ACC112 (cell line): ENCODE data around the gene CHD3.
A peak's percentile ranks its signal among the peaks of the same experiment; 100 is the strongest.
"Not testable (repeated sequence)": the region's sequence is repeated elsewhere in the genome, so short reads cannot be mapped to it uniquely, and the experiment has no call there.

ENCODE experiments used
- H2AFZ ChIP-seq: fragments of 200-600 bp; sonication (generic); one replicate; pipeline ENCODE4 v1.6.0; 2017; ENCODE audit warnings: antibody characterized with exemption, low read length; ENCODE audit not compliant: unreplicated experiment
- H3K27ac ChIP-seq: fragments of 200-600 bp; sonication (generic); 2 replicates; pipeline ENCODE4 v1.5.1; 2014; ENCODE audit warnings: low read depth, mild to moderate bottlenecking, antibody characterized with exemption, low read length, moderate library complexity
- H3K27me3 ChIP-seq: fragments of 200-600 bp; sonication (generic); 2 replicates; pipeline ENCODE4 v1.6.1; 2014; ENCODE audit warnings: mild to moderate bottlenecking, antibody characterized with exemption, low read length, moderate library complexity, mixed read lengths; ENCODE audit not compliant: insufficient read depth
- H3K36me3 ChIP-seq: fragments of 200-600 bp; sonication (generic); 2 replicates; pipeline ENCODE4 v1.6.1; 2016; ENCODE audit warnings: mild to moderate bottlenecking, antibody characterized with exemption, low read length, moderate library complexity, mixed read lengths; ENCODE audit not compliant: insufficient read depth
- H3K4me1 ChIP-seq: fragments of 200-600 bp; sonication (generic); one replicate; pipeline ENCODE4 v1.6.1; 2016; ENCODE audit warnings: low read length, mixed read lengths; ENCODE audit not compliant: insufficient read depth, unreplicated experiment, control insufficient read depth
- H3K4me3 ChIP-seq: fragments of 200-600 bp; sonication (generic); 2 replicates; pipeline ENCODE4 v1.5.1; 2014; ENCODE audit warnings: mild to moderate bottlenecking, low read depth, low read length
- H3K79me2 ChIP-seq: fragments of 200-600 bp; sonication (generic); one replicate; pipeline ENCODE4 v1.6.0; 2016; ENCODE audit warnings: low read length; ENCODE audit not compliant: control insufficient read depth, unreplicated experiment, insufficient read depth

Gene CHD3

DNA sequence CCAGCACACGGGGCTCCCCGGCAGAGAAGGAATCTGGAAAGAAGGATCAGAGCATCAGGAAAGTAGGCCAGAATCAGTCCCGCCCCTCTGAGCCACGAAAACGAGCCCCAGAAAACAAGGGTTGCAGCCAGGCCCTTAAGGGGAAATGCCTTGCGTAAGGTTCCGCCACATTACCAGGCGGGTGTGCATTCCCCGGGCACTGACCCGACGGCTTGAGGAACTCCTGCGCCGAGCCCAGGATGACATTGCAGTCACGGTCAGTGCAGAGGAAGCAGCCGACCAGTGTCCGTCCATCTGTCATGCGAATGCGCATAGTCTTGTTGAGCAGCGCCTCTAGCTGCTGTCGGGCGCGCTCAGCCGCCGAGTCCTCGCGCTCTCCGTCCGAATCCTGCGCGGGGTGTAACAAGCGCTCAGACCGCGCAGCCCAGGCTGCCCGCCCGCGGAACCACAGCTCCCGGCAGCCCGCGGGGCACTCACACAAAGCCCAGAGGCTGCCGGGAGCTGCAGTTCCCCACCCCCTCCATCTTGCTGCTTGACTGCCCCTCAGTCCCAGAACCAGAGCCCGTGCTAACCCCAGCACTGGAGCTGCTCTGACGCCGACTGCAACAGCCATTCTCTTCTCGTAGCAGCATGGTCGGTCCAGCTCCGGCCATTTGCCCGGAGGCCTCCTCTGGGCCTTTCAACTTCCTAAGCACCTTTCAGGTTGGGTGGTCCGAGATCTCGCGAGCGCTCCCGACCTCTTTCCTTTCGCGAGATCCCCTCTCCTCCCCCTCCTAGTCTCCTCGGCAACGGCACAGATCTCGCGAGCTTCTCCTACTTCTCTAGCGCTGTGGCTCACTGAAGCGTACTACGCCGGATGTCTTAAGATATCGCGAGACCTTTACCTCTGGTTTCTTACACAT lies 31.5 kb upstream of the CHD3 start, which contains the start of gene NAA38:
NAA38 (minus strand) TSS at position 749 of the 902 bp plus-strand sequence; CDS start at position 653, 96 bp downstream.
- Histone ChIP-seq H3K4me1 (peaks cover 18% of the 10 kb centered on the region), H3K27ac (peak within 1 kb of the TSS; percentile 90), H3K79me2 (peaks cover 12% of the 10 kb centered on the region), H2AFZ (peak within 1 kb of the TSS; percentile 93), H3K4me3 (peak within 1 kb of the TSS; percentile 88), H3K36me3 (peaks cover 8% of the 10 kb centered on the region; the same call in 1 of the 2 replicates), H3K27me3 (no peaks in the 10 kb centered on the region)

DNA sequence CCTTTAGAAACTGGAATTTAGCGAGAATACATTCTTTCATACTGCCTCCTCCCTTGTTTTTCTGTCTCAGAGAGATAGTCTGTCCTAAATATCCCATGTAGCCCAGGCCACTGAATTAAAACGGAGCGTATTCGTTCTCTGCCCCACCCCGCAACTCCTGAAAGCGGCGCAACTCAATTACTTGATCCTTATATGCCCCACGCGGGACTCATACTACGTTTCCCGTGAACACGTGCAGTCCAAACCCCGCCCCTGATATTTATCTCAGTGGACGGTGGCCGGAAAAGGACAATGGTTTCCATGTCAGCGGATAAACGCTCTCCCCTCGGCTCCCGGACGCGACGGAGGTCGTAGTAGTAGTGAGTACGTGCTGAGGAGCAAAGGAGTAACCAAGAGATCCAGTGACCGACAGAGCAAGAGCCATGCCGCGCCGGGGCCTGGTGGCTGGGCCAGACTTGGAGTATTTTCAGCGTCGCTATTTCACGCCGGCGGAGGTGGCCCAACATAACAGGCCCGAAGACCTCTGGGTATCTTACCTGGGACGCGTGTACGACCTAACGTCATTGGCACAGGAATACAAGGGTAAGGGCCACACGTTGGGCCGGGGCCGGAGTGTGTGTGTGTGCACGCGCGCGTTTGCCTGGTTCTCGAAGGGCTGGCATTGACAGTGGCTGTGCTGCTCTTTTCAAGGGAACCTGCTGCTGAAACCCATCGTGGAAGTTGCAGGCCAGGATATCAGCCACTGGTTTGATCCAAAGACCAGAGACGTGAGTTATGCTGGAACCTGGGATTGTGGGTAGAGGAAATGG lies 30.7 kb upstream of the CHD3 start, which contains the start of gene CYB5D1:
CYB5D1 (plus strand) TSS at position 291 of the 809 bp plus-strand sequence; CDS start at position 423, 132 bp downstream.
- peaks cover 18% of the 10 kb centered on the region for H3K4me1 ChIP-seq
- H3K36me3 ChIP-seq: peaks cover 2% of the 10 kb centered on the region; the same call in 1 of the 2 replicates
- peak within 1 kb of the TSS; percentile 93 for H2AFZ ChIP-seq
- H3K4me3 ChIP-seq: peak within 1 kb of the TSS; percentile 88
- H3K79me2 ChIP-seq: peaks cover 12% of the 10 kb centered on the region
- H3K27me3 ChIP-seq: no peaks in the 10 kb centered on the region
- peak within 1 kb of the TSS; percentile 90 for H3K27ac ChIP-seq

DNA sequence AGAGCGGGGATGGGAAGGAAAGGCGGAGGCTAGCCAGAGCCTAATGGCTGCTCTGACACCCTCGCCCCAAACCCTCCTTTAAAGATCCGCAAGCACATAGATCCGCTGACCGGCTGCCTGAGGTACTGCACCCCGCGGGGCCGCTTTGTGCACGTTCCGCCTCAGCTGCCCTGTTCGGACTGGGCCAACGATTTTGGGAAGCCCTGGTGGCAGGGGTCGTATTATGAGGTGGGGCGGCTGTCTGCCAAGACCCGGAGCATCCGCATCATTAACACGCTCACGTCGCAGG lies 30.1 kb upstream of the CHD3 start:
- Histone ChIP-seq H3K27me3 (no peaks in the 10 kb centered on the region), H3K27ac (peak overlapping the region; percentile 90), H2AFZ (peak overlapping the region; percentile 93), H3K4me3 (peak overlapping the region; percentile 88), H3K4me1 (peaks cover 18% of the 10 kb centered on the region), H3K79me2 (peaks cover 12% of the 10 kb centered on the region), H3K36me3 (no peaks in the 10 kb centered on the region)

DNA sequence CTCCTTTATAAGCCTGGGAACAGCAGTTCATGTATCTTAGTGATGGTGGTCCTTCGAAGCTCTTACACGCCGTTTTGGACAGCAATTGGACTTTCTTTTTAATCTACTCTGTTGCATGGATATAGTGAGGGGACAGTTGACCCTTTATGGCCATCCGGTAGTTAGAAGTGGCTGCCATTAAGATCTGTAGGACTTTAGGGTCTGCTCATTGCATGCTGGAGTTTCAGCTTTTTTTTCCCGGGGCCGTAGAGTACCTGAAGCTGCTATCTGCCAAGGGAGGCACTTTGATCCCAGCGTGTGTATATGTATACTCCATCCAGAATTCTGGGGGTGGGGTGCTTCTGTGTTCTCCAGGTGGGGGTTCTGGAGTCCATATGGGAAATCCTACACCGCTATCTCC lies 29.6 kb upstream of the CHD3 start:
- Histone ChIP-seq H3K4me3 (peak overlapping the region; percentile 88), H3K4me1 (peaks cover 18% of the 10 kb centered on the region), H3K27me3 (no peaks in the 10 kb centered on the region), H2AFZ (no peak overlapping the region), H3K79me2 (peaks cover 12% of the 10 kb centered on the region), H3K36me3 (no peaks in the 10 kb centered on the region), H3K27ac (no peak overlapping the region)

DNA sequence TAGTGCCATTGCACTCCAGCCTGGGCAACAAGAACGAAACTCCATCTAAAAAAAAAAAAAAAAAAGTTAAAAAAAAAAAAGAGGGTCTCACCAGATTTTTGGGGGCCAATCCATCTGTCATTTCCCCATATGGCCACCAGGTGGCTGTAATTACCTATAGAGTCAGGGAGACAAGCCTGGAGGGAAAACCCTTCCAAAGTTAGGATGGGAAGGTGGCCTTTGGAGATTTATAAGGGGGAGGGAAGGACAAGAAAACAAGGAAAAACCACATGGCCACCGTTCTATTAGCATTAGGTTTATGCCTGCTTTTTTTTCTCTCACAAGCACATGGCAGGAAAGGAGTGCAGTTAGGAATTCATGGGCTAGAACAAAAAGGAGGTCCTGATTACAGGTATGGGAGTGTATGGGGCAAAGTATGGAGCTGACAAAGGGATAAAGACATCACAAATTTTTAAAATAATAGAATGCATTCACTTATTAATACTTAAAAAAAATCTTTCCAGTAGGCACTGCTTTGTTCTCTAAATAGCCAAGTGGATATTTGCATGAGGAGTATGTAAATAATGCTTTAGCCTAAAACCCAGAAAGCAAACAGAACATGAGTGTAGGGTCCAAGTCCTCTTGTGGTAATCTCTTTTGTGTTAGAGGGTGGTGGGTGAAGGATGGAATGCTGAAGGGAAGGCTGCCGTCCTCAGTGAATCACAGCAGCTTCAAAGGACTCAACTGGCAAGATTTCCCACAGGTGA lies 25.7 kb upstream of the CHD3 start:
- H3K27ac ChIP-seq: no peak overlapping the region
- H3K79me2 ChIP-seq: peaks cover 12% of the 10 kb centered on the region
- no peak overlapping the region for H2AFZ ChIP-seq
- H3K27me3 ChIP-seq: no peaks in the 10 kb centered on the region
- H3K4me1 ChIP-seq: peaks cover 12% of the 10 kb centered on the region
- no peak overlapping the region for H3K4me3 ChIP-seq
- peaks cover 17% of the 10 kb centered on the region for H3K36me3 ChIP-seq

DNA sequence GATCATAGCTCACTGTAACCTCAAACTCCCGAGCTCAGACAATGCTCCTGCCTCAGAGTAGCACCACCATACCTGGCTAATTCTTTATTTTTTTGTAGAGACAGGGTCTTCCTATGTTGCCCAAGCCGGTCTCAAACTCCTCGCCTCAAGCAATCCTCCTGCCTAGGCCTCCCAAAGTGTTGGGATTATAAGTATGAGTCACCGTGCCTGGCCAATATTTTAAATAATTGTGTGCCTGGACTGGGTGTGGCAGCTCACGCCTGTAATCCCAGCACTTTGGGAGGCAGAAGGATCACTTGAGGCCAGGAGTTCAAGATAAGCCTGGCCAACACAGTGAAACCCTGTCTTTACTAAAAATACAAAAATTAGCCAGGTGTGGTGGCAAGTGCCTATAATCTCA lies 24.2 kb upstream of the CHD3 start:
- not testable (repeated sequence) for H3K27me3 ChIP-seq, H2AFZ ChIP-seq, H3K79me2 ChIP-seq, H3K27ac ChIP-seq, H3K4me1 ChIP-seq, H3K4me3 ChIP-seq
- peaks cover 23% of the 10 kb centered on the region for H3K36me3 ChIP-seq

DNA sequence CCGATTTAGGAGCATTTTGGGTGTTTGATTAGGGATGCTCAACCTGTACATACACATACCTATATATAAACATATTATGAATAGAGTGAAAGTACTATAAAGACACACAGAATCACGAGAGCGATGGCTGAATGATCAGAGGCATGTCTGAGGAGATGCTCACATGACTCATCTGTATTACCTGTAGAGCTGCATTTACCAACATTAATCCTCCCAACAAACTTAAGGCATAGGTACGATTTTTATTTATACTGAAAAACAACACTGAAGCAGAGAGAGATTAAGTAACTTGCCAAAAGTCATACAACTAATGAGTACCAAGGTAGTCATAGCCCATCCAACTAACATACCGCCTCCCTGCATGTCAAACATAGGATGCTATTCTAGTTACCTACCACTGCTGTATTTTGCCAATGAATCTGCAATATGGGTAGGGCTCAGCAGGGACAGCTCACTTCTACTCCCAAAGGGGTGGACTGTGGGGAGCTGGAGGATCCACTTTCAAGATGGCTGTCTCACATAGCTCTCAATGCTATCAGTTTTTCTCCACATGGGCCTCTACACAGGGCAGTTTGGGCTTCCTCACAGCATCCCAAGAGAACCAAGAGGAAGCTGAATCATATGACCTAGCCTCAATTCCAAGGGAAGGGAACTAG lies 23.5 kb upstream of the CHD3 start:
- Histone ChIP-seq H3K79me2 (no peaks in the 10 kb centered on the region), H3K4me1 (peaks cover 4% of the 10 kb centered on the region), H2AFZ (no peak overlapping the region), H3K27ac (no peak overlapping the region), H3K36me3 (peaks cover 23% of the 10 kb centered on the region), H3K4me3 (no peak overlapping the region), H3K27me3 (no peaks in the 10 kb centered on the region)

DNA sequence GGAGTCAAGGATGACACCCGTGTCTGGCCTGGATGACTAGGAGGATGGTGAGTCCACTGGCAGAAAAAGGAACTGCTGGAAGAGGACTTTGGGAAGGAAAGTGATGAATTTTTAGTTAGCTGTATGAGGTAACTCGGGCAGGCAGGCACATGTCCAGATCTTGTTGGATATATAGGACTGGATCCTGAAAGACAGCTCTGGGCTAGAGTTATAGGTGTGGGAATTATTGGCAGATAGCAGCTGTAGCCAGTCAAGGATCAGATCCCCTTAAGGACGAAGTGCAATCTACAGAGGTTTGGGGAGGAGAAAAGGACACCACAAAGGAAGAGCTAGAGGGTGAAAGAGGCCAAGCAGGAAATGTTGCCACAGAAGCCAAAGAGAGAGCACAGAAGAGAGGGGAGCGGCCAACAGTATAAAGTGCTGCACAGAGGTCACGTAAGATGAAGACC lies 20.7 kb upstream of the CHD3 start:
- Histone ChIP-seq H3K79me2 (no peaks in the 10 kb centered on the region), H3K27ac (no peak overlapping the region), H3K27me3 (no peaks in the 10 kb centered on the region), H3K36me3 (peaks cover 27% of the 10 kb centered on the region), H2AFZ (no peak overlapping the region), H3K4me3 (no peak overlapping the region), H3K4me1 (peaks cover 4% of the 10 kb centered on the region)

DNA sequence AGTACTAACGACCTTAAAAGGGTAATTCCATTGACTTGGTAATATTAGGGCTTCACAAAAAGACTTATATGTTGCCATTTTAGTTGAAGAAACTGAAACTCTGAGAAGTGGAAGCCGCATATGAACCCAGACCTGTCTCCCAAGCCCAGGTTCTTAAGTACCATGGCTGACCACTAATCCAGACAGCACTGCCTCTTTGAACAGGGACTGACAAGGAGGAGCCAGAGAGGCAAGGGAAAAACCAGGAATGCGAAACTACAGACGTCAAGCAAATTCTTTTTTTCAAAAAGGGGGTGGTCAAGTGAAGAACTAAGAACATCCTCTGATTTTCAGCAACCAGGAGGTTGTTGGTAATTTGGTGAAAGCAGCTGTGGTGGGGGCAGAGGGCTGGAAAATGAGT lies 15.5 kb upstream of the CHD3 start:
- Histone ChIP-seq H3K4me1 (no peaks in the 10 kb centered on the region), H3K27me3 (no peaks in the 10 kb centered on the region), H2AFZ (no peak overlapping the region), H3K27ac (no peak overlapping the region), H3K79me2 (no peaks in the 10 kb centered on the region), H3K36me3 (peaks cover 10% of the 10 kb centered on the region), H3K4me3 (no peak overlapping the region)
